ENCODE data around the gene BABAM2.
A peak's percentile ranks its signal among the peaks of the same experiment; 100 is the strongest.

The BABAM2 gene

GRCh38 chr2:28359222-28360057 lies 468.9 kb downstream of the BABAM2 start:
- peaks cover 2 to 79% (median 67%) of the 10 kb centered on the region in 4 experiments for H3K4me1 ChIP-seq (ENCODE audit: control extremely low read depth in 1 of 4, control insufficient read depth in 4 of 4, insufficient read depth in 4 of 4, low read length in 3 of 4)
- H3K36me3 ChIP-seq (ENCODE audit: control insufficient read depth in 4 of 4, insufficient read depth in 4 of 4, low read length in 3 of 4) = no peaks in the 10 kb centered on the region
- H3K4me3 ChIP-seq (ENCODE audit: control insufficient read depth in 1 of 7, extremely low read depth in 1 of 7, insufficient read depth in 4 of 7, low read depth in 2 of 7, low read length in 6 of 7) = peak overlapping the region in 2 of 7 experiments; percentile 6 to 46
- CTCF ChIA-PET = interaction anchor here (1.0 to 17.7 kb wide), 5 partner anchors 9 to 32 kb away, joined by 3 to 253 read pairs (median 6); partner anchors contain the start of gene FOSL2
- 32% methylated on average over 24 of the region's 28 CpGs for WGBS (ENCODE audit: insufficient coverage)
- H3K27me3 ChIP-seq (replicated peaks in 2 of 5; ENCODE audit: control insufficient read depth in 4 of 5, insufficient read depth in 5 of 5, low read length in 4 of 5) = no peaks in the 10 kb centered on the region
- POLR2A ChIA-PET = interaction anchor here (0.6 to 4.0 kb wide), 8 partner anchors 11 to 366 kb away, joined by 3 to 19 read pairs (median 4); partner anchors contain the start of gene FOSL2
- H3K9me3 ChIP-seq (ENCODE audit: control extremely low read depth in 1 of 5, control insufficient read depth in 4 of 5, insufficient read depth in 2 of 5, low read depth in 1 of 5, low read length in 4 of 5) = no peaks in the 10 kb centered on the region
- DNase-seq = peak; percentile 95 to 96 (median 96)
- H3K27ac ChIP-seq (ENCODE audit: insufficient read depth in 1 of 2, low read depth in 1 of 2, low read length in 2 of 2, poor library complexity in 1 of 2, severe bottlenecking in 2 of 2) = peak overlapping the region in 1 of 2 experiments; percentile 36

GRCh38 chr2:28360058-28360717 lies 469.7 kb downstream of the BABAM2 start:
- Histone ChIP-seq H3K27ac (ENCODE audit: insufficient read depth in 1 of 2, low read depth in 1 of 2, low read length in 2 of 2, poor library complexity in 1 of 2, severe bottlenecking in 2 of 2) (no peak overlapping the region), H3K9me3 (ENCODE audit: control extremely low read depth in 1 of 5, control insufficient read depth in 4 of 5, insufficient read depth in 2 of 5, low read depth in 1 of 5, low read length in 4 of 5) (no peaks in the 10 kb centered on the region), H3K27me3 (replicated peaks in 2 of 5; ENCODE audit: control insufficient read depth in 4 of 5, insufficient read depth in 5 of 5, low read length in 4 of 5) (no peaks in the 10 kb centered on the region), H3K36me3 (ENCODE audit: control insufficient read depth in 4 of 4, insufficient read depth in 4 of 4, low read length in 3 of 4) (no peaks in the 10 kb centered on the region), H3K4me1 (ENCODE audit: control extremely low read depth in 1 of 4, control insufficient read depth in 4 of 4, insufficient read depth in 4 of 4, low read length in 3 of 4) (peaks cover 2 to 83% (median 73%) of the 10 kb centered on the region in 4 experiments), H3K4me3 (ENCODE audit: control insufficient read depth in 1 of 7, extremely low read depth in 1 of 7, insufficient read depth in 4 of 7, low read depth in 2 of 7, low read length in 6 of 7) (no peak overlapping the region)
- WGBS (ENCODE audit: insufficient coverage) = 82% methylated on average over 10 of the region's 16 CpGs
- no peak for DNase-seq
- POLR2A ChIA-PET = interaction anchor here (1.6 to 4.0 kb wide), 4 partner anchors 12 to 33 kb away, joined by 4 to 19 read pairs (median 9); partner anchors contain the start of gene FOSL2
- CTCF ChIA-PET = interaction anchor here (0.9 to 17.7 kb wide), 6 partner anchors 10 to 31 kb away, joined by 3 to 253 read pairs (median 6); partner anchors contain the start of gene FOSL2

GRCh38 chr2:28360718-28361293 lies 470.3 kb downstream of the BABAM2 start:
- no peak overlapping the region for H3K27ac ChIP-seq (ENCODE audit: insufficient read depth in 1 of 2, low read depth in 1 of 2, low read length in 2 of 2, poor library complexity in 1 of 2, severe bottlenecking in 2 of 2)

GRCh38 chr2:28361991-28362710 lies 471.6 kb downstream of the BABAM2 start:
- DNase-seq = no peak
- Histone ChIP-seq H3K36me3 (ENCODE audit: control insufficient read depth in 4 of 4, insufficient read depth in 4 of 4, low read length in 3 of 4) (no peaks in the 10 kb centered on the region), H3K9me3 (ENCODE audit: control extremely low read depth in 1 of 5, control insufficient read depth in 4 of 5, insufficient read depth in 2 of 5, low read depth in 1 of 5, low read length in 4 of 5) (no peaks in the 10 kb centered on the region), H3K4me1 (ENCODE audit: control extremely low read depth in 1 of 4, control insufficient read depth in 4 of 4, insufficient read depth in 4 of 4, low read length in 3 of 4) (peaks cover 2 to 84% (median 75%) of the 10 kb centered on the region in 4 experiments), H3K27ac (ENCODE audit: insufficient read depth in 1 of 2, low read depth in 1 of 2, low read length in 2 of 2, poor library complexity in 1 of 2, severe bottlenecking in 2 of 2) (no peak overlapping the region), H3K4me3 (ENCODE audit: control insufficient read depth in 1 of 7, extremely low read depth in 1 of 7, insufficient read depth in 4 of 7, low read depth in 2 of 7, low read length in 6 of 7) (no peak overlapping the region), H3K27me3 (replicated peaks in 2 of 5; ENCODE audit: control insufficient read depth in 4 of 5, insufficient read depth in 5 of 5, low read length in 4 of 5) (no peaks in the 10 kb centered on the region)
- POLR2A ChIA-PET = interaction anchor here (1.3 to 4.0 kb wide), 2 partner anchors 17 to 31 kb away, joined by 3 to 19 read pairs; partner anchors contain the start of gene FOSL2
- 85% methylated on average over 6 of the region's 12 CpGs for WGBS (ENCODE audit: insufficient coverage)
- CTCF ChIA-PET = interaction anchor here (1.0 to 17.7 kb wide), 5 partner anchors 12 to 29 kb away, joined by 3 to 253 read pairs (median 10); partner anchors contain the start of gene FOSL2

More at GRCh38 chr2:28360718-28361293, 470.3 kb downstream of the BABAM2 start:
- CTCF ChIA-PET = interaction anchor here (0.9 to 17.7 kb wide), 5 partner anchors 11 to 30 kb away, joined by 3 to 253 read pairs (median 6); partner anchors contain the start of gene FOSL2
- Histone ChIP-seq H3K4me1 (ENCODE audit: control extremely low read depth in 1 of 4, control insufficient read depth in 4 of 4, insufficient read depth in 4 of 4, low read length in 3 of 4) (peaks cover 2 to 83% (median 73%) of the 10 kb centered on the region in 4 experiments), H3K36me3 (ENCODE audit: control insufficient read depth in 4 of 4, insufficient read depth in 4 of 4, low read length in 3 of 4) (no peaks in the 10 kb centered on the region), H3K27me3 (replicated peaks in 2 of 5; ENCODE audit: control insufficient read depth in 4 of 5, insufficient read depth in 5 of 5, low read length in 4 of 5) (no peaks in the 10 kb centered on the region), H3K9me3 (ENCODE audit: control extremely low read depth in 1 of 5, control insufficient read depth in 4 of 5, insufficient read depth in 2 of 5, low read depth in 1 of 5, low read length in 4 of 5) (no peaks in the 10 kb centered on the region), H3K4me3 (ENCODE audit: control insufficient read depth in 1 of 7, extremely low read depth in 1 of 7, insufficient read depth in 4 of 7, low read depth in 2 of 7, low read length in 6 of 7) (no peak overlapping the region)
- POLR2A ChIA-PET = interaction anchor here (1.3 to 4.0 kb wide), 2 partner anchors 18 to 32 kb away, joined by 3 to 19 read pairs; partner anchors contain the start of gene FOSL2
- 63% methylated on average over 4 of the region's 12 CpGs for WGBS (ENCODE audit: insufficient coverage)
- peak; percentile 50 to 59 (median 53) for DNase-seq

- Histone ChIP-seq H3K4me3 (ENCODE audit: control insufficient read depth in 1 of 7, extremely low read depth in 1 of 7, insufficient read depth in 4 of 7, low read depth in 2 of 7, low read length in 6 of 7) (no peak overlapping the region), H3K27ac (ENCODE audit: insufficient read depth in 1 of 2, low read depth in 1 of 2, low read length in 2 of 2, poor library complexity in 1 of 2, severe bottlenecking in 2 of 2) (no peak overlapping the region), H3K4me1 (ENCODE audit: control extremely low read depth in 1 of 4, control insufficient read depth in 4 of 4, insufficient read depth in 4 of 4, low read length in 3 of 4) (peaks cover 2 to 93% (median 84%) of the 10 kb centered on the region in 4 experiments), H3K9me3 (ENCODE audit: control extremely low read depth in 1 of 5, control insufficient read depth in 4 of 5, insufficient read depth in 2 of 5, low read depth in 1 of 5, low read length in 4 of 5) (no peaks in the 10 kb centered on the region), H3K27me3 (replicated peaks in 2 of 5; ENCODE audit: control insufficient read depth in 4 of 5, insufficient read depth in 5 of 5, low read length in 4 of 5) (no peaks in the 10 kb centered on the region), H3K36me3 (ENCODE audit: control insufficient read depth in 4 of 4, insufficient read depth in 4 of 4, low read length in 3 of 4) (no peaks in the 10 kb centered on the region)
- WGBS (ENCODE audit: insufficient coverage) = 79% methylated on average over 11 of the region's 15 CpGs
- CTCF ChIA-PET = interaction anchor here (0.6 to 17.7 kb wide), 4 partner anchors 15 to 29 kb away, joined by 3 to 253 read pairs (median 14); partner anchors contain the start of gene FOSL2
- DNase-seq = no peak
- POLR2A ChIA-PET = no interaction called here
These were observed 472.5 kb downstream of the BABAM2 start for GRCh38 chr2:28362991-28363521.

GRCh38 chr2:28363686-28364280 lies 473.3 kb downstream of the BABAM2 start:
- CTCF ChIA-PET = interaction anchor here (0.6 to 17.7 kb wide), 3 partner anchors 18 to 29 kb away, joined by 3 to 253 read pairs (median 7); no protein-coding TSS in a partner anchor
- DNase-seq = no peak
- Histone ChIP-seq H3K36me3 (ENCODE audit: control insufficient read depth in 4 of 4, insufficient read depth in 4 of 4, low read length in 3 of 4) (no peaks in the 10 kb centered on the region), H3K4me3 (ENCODE audit: control insufficient read depth in 1 of 7, extremely low read depth in 1 of 7, insufficient read depth in 4 of 7, low read depth in 2 of 7, low read length in 6 of 7) (no peak overlapping the region), H3K27me3 (replicated peaks in 2 of 5; ENCODE audit: control insufficient read depth in 4 of 5, insufficient read depth in 5 of 5, low read length in 4 of 5) (no peaks in the 10 kb centered on the region), H3K4me1 (ENCODE audit: control extremely low read depth in 1 of 4, control insufficient read depth in 4 of 4, insufficient read depth in 4 of 4, low read length in 3 of 4) (peaks cover 0 to 94% (median 85%) of the 10 kb centered on the region in 4 experiments), H3K9me3 (ENCODE audit: control extremely low read depth in 1 of 5, control insufficient read depth in 4 of 5, insufficient read depth in 2 of 5, low read depth in 1 of 5, low read length in 4 of 5) (no peaks in the 10 kb centered on the region), H3K27ac (ENCODE audit: insufficient read depth in 1 of 2, low read depth in 1 of 2, low read length in 2 of 2, poor library complexity in 1 of 2, severe bottlenecking in 2 of 2) (no peak overlapping the region)
- POLR2A ChIA-PET = no interaction called here
- WGBS (ENCODE audit: insufficient coverage) = 92% methylated on average over 10 of the region's 11 CpGs

Data from common myeloid progenitor, CD34-positive (primary cell).